ENCODE measurements around the gene FGF18.

Gene FGF18

GRCh38 chr5:171422495-171422894 lies 3.0 kb downstream of the FGF18 start:
- DNase-seq (ENCODE audit: low spot score) = no peak
- TF ChIP-seq CTCF (IDR thresholded peaks at IDR 0.05; ENCODE audit: extremely low read depth, missing control alignments) = no peak

- no peak for TF ChIP-seq CTCF (IDR thresholded peaks at IDR 0.05; ENCODE audit: extremely low read depth, missing control alignments)
- DNase-seq (ENCODE audit: low spot score) = no peak
Measured at GRCh38 chr5:171422902-171423663, 3.6 kb downstream of the FGF18 start.

- TF ChIP-seq CTCF (IDR thresholded peaks at IDR 0.05; ENCODE audit: extremely low read depth, missing control alignments) = no peak
- DNase-seq (ENCODE audit: low spot score) = no peak
Measured at GRCh38 chr5:171424726-171425125, 5.3 kb downstream of the FGF18 start.

- no peak for DNase-seq (ENCODE audit: low spot score)
Measured at GRCh38 chr5:171425596-171426244, 6.3 kb downstream of the FGF18 start.

GRCh38 chr5:171426266-171426665 lies 6.8 kb downstream of the FGF18 start:
- no peak for TF ChIP-seq CTCF (IDR thresholded peaks at IDR 0.05; ENCODE audit: extremely low read depth, missing control alignments)
- no peak for DNase-seq (ENCODE audit: low spot score)

More at GRCh38 chr5:171425596-171426244, 6.3 kb downstream of the FGF18 start:
- TF ChIP-seq CTCF (IDR thresholded peaks at IDR 0.05; ENCODE audit: extremely low read depth, missing control alignments) = no peak

GRCh38 chr5:171426680-171427079 lies 7.2 kb downstream of the FGF18 start:
- TF ChIP-seq CTCF (IDR thresholded peaks at IDR 0.05; ENCODE audit: extremely low read depth, missing control alignments) = no peak
- DNase-seq (ENCODE audit: low spot score) = no peak
